Embryonic facial prominence (tissue), 1 donor: ENCODE measurements around the gene TTLL11.

Source experiments
- DNase-seq: peaks from one replicate; pipeline ENCODE4 v3.0.0-alpha.2; 2016; ENCODE audit errors: extremely low spot score

The TTLL11 gene

DNA sequence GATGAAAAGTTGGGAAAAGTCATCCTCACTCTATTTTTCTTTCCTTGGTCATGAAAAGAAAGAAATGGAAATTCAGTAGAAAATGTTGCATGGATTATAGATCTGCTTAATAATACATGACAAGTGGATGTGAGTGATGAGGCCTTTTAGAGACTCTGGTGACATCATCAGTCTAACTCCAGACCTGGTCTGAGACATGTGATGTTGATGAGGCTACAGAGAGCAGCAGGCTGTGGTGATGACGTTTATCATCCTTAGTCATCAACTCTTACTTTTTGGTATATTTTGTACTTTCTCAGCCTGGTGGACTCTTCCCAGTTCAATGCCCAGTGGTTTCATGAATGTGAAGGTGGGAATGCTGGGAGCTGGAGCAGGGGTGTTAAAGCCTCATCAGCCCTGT, 116.4 kb downstream of the TTLL11 start:
- DNase-seq = no peak

DNA sequence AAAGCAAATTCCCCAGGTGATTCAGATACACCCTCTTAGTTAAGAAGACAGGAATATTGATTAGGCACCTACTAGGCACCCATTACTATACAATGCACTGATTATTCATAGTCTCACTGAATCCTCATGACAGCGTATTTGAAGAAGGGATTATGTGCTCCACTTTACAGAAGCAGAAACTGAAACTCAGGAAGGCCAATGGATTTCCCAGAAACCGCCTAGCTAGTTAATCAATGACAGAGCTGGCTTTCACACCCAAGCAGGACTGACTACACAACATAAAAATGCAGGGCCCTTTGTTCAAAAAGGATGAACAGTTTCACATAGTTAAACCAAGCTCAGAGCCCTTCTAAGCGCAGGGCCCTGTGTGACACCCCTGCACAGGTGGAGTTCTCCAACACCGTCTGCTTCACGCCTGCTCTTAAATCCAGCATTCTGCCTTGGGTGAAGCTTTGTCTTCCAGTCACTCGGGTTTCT, 117.3 kb downstream of the TTLL11 start:
- no peak for DNase-seq

DNA sequence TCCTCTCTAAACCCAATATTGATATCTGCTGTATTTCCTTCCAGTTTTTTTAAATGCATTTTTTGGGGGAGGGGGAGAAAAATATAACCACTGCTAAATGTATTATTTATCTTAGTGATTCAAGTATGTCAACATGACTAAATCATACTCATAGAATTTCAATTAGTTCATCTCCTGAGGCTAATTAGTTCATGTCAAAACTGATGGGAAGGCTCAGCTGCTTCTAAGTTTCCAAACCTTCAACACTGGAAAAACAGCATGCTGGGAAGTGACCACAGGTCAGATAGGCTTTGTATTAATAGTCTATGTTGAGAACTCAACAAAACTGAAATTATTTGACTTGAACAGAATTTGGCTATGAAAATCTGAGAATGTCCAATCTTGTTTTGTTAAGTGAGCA, 118.7 kb downstream of the TTLL11 start:
- DNase-seq = no peak

DNA sequence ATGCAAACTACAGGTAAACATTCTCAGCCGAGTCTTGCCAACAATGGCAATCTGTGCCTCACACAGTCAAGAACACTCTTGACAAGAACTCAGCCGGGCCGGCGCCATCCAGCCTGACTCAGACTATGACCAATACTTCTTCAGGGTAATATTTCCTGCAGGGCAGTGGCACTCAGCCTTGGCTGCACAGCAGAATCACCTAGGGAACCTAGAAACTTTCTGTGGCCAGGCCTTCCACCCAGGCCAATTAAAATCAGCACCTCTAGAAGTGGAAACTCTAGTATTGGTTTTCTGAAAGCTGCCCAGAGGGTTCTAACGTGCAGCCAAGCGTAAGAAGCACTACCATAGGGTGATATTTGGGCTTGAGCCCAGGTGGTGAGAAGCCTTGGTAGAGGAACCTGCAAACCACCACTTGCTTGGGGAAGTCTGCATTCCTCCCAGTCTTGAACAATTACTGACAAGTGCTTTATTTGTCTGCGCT, 120.6 kb downstream of the TTLL11 start:
- no peak for DNase-seq

DNA sequence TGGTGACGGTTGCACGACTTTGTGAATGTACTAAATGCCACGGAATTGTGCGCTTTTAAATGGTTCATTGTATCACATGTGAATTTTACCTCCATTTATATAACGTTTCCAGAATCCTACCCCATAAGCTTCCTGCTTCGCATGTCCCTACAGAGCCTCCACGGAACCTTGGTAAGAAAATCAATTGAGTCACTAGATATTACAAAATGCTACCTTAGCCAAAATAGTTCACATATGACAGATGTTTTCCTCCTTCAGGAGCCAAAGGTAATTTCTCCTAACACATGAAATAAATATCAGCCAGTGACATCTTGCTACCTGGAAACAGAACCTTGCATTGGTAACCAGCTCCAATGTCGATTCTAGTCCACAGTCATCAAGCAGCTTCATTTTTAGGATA, 125.1 kb downstream of the TTLL11 start:
- DNase-seq = no peak

DNA sequence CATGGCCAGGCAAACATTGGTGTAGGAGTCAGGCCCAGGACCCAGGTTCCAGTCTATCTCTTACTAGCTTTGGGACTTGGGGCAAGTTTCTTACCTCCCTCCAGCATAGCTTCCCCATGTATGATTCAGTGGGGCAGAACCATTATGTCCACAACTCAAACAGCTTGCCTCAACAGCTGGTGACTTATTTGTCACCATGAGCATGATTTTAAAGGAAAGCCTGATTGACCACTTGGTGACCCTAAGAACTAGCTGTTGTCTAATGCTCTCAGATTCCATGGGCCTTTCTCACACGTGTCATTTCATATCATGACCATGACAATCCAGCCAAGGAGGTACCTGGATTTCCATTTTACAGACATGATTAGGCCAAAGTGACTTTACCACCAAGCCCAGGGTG, 126.4 kb downstream of the TTLL11 start:
- no peak for DNase-seq

DNA sequence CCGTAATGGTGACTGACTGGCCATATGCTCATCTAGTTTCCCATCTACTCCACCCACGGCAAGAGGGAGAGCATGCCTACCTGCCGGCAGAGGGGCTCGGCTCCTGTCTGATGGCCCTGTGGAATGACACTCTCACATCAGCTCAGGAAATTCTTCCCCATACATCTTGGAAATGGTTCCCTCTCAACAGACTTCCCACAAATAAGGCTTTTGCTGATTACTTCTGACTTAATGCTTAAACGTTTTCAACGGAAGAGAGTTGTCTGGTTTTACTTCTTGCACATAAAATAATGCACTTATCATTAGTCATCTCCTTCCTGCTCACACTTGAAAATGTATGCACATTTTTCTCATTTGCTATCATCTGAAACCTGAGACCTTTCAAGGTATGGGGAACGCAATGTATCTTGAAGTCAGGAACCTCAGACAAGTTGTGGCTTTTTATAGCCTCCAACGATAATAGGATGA, 129.5 kb downstream of the TTLL11 start:
- DNase-seq = no peak

DNA sequence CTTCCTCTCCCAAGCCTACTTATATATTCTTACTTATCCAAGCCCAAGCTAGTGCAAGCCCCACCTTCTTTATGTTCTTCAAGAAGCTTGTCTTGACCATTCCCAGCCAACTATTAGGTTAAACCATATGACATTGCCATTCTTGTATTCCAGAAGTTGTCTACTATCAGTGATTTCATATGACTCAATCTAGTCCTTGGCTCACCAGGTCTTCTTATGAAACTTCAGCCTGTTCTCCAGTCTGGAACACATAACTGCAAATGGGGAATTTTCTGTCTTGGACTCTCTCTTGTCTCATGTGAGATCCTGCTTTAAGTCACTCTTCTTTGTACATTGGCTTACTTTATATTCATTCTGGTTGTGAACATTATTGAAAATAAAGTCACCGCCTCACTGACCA, 130.7 kb downstream of the TTLL11 start:
- no peak for DNase-seq

DNA sequence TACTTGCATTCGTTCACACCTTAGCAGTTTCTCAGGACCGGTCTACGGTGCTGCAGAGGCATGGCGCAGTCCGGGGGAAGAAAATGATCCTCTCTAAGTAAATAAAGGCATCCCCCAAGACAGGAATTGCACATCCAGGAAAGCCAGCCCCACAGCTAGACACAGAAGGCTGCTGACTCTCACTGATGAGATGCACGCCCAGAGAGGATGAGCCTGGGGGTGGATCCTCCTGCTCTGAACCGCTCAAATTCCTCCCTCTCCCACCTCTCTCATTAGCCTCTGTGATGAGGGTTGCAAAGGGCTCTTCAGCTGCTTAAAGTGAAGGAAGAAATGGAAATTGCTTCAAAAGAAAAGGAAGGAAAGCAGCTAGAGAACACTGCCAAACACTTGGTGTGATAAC, 132.4 kb downstream of the TTLL11 start:
- DNase-seq = no peak

DNA sequence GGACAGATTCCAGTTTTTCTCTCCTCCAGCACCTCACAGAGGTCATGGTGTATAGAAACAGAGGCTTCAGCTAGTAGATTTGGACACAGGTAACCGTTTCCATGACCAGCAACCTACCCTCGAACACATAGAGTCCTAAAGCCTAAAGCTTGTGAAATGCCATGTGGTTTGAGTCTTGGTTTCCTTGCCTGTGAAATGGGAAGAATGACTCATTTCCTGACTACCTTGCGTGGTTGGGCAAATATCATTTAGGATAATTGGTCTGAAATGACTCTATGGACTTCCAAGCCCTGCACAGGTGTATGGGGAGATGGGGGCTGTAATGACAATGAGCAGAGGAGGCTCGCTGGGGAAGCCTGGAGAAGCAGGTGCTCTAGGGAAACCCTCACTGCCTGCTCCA, 134.6 kb downstream of the TTLL11 start:
- no peak for DNase-seq

DNA sequence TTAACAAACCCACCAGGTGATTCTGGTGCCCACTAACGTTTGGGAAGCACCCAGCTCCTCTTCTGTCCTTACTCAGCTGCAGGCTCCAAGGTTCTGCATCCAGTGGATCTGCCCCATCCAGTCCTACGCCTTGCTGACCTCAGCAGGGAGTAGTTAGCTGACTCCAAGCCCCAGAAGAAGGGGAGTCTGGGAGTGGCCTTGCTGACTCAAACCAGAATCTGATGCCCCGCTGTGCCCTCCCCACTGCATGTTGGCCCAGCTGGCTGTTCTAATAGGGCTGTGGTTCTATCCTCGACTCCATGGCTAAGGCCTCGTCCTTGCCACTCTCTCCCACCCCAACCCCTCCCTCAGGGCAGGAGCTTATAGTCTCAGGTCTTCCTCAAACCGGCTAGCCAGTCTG, 136.3 kb downstream of the TTLL11 start:
- no peak for DNase-seq

DNA sequence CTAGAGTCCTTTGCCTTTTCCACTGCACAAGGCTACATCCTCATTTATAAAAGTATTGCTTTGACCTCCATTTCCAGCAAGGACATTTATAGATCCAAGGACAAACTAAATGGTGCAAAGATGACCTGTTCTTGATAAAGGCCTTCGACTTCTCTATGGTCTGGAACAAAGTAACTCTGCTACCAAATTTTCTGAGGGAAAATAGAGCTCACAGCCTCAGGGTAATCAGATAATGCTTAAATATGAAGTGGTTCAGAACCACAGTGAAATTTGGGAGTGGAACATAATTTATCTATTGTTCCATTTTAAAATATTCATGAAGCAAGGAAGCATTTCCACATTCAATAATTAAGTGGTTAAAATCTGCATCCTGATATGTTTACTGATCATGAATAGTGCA, 137.5 kb downstream of the TTLL11 start:
- DNase-seq = no peak

DNA sequence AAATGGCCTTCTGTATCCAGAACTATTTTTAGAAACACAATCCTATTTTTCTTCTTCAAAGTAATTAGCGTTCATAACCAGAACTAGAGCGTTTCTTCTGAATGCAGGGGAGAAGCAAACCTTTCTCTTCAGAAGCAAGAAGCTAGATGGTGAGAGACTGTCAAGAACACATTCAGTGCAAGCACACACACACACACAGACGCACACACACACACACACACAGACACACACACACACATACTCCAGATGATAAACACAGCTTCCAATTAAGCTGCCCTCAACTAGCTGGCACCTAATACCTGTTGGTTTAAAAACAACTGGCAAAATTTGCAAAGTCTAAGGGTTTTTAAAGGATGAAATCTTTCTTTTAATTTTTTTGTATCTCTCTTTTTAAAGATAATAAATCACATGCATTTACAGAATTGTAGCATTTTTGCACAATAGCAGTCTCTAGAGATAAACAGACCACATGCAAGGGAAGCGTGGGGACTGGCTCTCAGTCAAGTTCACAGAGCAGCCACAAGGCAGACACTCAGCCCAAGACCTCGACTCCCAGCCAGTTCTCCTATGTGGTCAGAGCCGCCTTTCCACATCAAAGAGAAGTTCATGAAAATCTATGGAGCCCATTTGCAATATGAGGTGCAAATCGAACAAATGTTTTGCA, 138.5 kb downstream of the TTLL11 start:
- no peak for DNase-seq

DNA sequence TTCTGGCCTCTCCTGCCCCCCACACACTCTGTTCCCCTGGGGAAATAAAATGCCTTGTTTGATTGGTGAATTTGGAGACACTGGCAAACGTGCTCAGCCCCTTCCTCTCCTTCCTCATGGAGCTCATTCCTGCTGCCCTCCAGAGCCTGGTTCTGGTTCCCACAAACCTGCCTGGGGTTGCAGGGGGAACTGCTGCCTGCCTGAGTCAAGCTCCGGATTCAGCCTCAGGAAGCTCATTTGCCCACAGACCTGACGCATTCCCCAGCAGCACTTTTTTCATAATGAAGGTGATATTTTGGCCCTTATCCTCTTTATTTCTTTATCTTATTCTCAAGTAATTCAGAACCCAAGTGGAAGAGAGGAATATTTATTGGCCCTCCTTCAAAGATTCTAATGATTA, 140.5 kb downstream of the TTLL11 start:
- no peak for DNase-seq

DNA sequence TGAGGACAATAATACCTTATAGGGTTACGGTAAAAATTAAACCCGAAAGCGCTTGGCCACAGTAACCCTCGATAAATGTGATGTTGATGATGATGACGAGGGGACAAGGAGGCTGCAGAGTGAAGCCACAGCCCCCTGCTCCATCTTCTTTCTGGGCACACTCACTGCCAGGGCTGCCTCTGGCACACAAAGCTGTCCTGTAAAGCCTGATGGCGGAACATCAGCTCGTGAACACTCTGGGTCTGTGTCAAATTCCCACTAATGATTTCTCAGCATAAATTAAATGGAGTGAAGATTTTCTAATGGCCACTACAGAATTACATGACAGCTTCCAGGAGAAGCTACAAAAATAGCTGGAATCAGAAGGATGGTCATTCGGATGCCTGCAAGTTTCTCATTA, 142.2 kb downstream of the TTLL11 start:
- no peak for DNase-seq

DNA sequence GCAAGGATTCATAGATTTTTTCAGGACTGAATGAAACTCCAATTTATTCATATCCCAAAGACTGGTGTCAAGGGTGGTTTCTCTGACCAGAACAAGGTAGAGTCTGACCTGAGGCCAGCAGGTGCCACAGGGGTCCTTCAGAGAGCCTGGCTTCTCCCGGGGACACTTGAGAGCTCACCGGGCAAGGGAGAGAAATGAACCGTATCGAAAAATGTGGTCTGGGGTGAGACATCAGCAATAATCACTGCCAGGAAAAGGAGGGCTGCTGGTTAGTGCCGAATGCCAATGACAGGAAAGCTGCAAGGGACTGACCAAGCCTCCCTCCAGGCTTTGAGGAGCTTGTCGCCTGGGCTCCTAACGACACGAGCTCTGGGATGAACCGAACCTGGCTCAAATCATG, 142.7 kb downstream of the TTLL11 start:
- no peak for DNase-seq

DNA sequence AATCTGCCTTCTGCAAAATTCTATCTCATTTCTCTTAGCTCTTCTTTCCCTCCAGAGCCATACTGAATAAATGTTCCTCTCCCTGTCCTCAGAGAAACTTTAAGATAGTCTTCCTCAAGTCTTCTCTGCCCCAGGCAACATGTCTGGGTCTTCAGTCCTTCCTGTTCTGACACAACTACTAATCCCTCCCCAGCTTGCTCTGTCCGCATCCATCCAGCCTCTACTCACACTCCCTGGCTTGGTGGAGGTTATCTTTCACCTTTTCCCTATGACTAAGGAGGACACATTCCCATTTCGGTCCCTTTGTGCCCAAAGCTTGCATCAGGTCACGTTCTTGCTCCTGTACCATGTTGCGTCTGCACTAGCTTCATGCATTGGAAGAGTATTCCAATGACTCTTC, 143.3 kb downstream of the TTLL11 start:
- DNase-seq = no peak

DNA sequence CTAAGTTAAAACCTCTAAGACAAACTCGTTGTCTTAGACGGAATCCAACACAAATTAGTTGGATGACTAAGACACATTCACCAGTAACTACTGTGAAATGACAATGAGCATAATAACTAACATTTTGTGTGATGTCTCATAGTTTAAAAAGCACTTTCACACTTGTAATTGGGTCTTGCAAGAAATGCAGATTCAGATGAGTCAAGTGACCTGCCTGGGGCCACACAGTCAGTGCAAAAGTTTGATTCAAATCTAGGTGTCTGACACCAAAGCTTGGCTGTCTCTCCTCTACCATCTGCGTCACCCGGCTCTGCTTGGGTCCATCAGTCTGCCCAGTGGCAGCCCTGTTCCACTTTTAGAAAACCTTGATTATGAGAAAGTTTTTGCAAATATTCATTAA, 143.7 kb downstream of the TTLL11 start:
- no peak for DNase-seq

DNA sequence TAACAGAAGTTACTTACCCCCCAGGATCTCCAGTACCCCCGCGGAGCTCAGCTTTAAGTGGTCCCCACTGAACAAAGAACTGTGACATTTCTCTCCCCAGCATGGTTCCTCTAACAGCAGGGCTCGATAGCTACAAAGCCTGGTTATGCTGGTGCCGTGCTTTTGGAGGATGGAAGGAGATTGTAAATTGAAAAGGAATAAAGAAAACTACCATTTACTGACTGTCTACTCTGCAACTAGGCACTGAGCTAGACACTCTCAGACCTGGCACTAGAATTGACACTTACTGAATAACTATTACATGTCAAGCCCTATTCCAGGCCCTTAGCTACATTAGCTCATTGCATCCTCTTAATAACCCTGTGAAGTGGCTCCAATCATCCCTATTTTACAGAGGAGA, 145.3 kb downstream of the TTLL11 start:
- DNase-seq = no peak

DNA sequence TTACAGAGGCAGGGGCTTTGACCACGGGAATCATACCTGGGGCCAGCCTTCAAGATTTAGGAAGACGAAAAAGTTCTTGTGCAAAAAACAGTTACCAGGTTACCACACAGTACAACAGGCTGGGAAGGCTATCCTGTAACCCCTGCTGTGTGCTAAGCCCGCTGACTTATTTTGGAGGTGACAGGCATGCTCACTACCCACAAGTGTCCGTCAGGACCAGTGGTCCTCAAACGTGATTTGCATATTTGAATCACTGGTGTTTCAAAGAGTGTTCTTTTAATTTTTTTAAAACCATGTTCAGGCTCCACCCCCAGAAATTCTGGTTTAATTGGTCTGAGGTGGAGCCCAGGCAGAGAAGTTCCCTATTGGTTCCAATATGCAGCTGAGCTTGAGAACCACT, 146.6 kb downstream of the TTLL11 start:
- no peak for DNase-seq

DNA sequence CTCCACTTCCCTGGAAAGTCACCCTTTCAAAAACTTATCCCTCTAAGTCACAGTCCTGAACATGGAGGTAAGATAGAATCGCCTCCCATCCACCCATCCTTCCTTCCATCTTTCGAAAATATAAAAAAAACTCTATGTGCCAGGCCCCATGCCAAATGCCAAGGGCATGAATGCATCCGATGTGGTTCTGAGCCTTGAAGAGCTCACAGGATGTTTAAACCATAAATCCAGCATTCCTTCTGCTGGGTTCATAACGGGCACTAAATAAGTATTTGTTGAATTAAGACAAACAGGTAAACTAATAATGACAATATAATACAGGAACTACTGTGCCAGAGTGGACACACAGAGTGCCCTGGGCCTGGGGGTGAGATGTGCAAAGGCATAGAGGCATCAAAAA, 147.3 kb downstream of the TTLL11 start:
- DNase-seq = no peak

DNA sequence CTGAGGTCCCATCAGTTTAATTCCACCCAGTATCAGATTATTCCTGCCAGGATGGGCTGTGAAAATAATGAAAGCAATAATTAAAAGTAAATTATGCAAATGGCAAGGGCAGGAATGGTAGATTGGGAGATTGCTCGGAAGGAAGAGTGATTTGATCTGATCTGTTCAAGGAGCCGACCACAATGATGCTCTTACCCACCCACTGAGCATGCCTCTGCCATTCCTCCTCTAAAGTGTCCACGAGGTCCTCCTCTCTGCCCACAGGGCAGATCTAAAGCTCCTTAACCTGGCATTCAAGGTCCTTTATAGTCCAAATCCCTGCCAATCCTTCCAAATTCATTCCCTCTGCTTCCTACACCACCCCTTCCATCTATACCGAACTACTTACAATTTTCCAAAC, 147.8 kb downstream of the TTLL11 start:
- no peak for DNase-seq

DNA sequence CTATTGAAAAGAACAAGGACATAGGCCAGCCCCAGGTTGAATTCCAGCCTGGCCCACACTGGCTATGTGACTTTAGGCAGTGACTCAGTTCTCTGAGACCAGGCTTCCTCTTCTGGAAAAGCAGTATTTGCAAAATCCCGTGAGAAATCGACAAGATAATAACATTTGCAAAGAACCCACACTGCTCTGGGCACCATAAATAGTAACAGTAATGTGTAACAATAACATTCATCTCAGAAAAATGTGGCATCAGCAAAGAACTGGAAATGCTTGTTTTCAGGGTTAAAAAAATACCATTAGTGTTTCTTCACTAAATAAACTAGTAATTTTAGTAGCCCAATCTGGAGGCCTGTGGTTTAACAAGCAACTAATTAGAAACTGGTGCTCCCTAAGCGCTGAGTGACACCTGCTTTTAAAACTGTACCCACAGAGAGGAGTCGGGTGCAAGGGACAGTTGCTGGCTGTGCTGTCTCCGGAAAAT, 148.4 kb downstream of the TTLL11 start:
- no peak for DNase-seq

DNA sequence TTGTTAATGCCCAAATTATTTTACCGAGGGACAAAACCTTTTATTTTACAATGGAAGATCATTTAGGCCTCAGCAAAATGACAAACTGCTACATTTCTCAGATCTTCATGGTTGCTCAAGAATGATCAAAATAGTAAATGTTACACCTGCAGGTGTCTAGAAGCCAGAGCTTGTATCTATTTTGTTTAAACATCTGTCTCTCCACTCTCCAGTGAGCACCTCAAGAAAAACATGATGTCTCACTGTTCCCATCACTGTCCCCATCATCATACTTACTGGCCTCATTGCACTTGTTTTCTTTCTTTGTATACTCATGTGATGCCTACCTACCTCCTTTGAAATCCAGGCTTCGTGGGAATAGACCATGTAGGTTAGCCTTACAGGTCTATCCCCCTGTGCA, 149.6 kb downstream of the TTLL11 start:
- no peak for DNase-seq
